ENCODE data around the gene SERPINB10. TPM values are rescaled to one million over a fixed set of nuclear protein-coding genes. Genes with fewer than 3 reads are reported as not detected.

Gene SERPINB10
- polyA plus RNA-seq, 2 donors, result 0.06 to 0.46 TPM

DNA sequence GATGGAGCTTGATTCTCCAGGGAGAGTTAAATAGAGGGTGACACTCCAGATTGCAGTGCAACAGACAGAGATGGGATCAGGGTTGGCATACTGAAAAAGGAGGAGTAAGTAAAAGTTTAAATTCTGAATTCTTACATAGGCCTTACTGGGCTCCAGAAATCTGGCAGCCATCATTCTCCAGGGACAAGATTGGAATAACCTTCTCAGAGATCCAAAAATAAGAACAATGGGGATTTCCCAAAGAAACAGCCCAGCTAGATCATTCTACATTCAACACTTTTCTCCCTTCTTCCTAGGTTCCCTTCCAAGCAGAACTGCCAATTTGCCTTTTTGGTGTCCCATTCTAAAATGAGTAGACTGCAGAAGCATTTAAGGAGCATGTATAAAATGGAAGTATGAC lies 35.2 kb upstream of the SERPINB10 start:
- H3K27ac ChIP-seq (ENCODE audit: low read depth in 2 of 2, low read length in 1 of 2), result no peak overlapping the region
- H3K4me1 ChIP-seq (ENCODE audit: control insufficient read depth in 2 of 2, insufficient read depth in 2 of 2, low read length in 1 of 2), result no peaks in the 10 kb centered on the region
- no peaks in the 10 kb centered on the region for H3K27me3 ChIP-seq (ENCODE audit: control insufficient read depth in 1 of 2, insufficient read depth in 2 of 2, low read length in 2 of 2)
- H3K4me3 ChIP-seq (ENCODE audit: low read depth in 1 of 2, low read length in 2 of 2), result no peak overlapping the region
- H3K9me3 ChIP-seq (ENCODE audit: control insufficient read depth in 2 of 2, insufficient read depth in 1 of 2, low read depth in 1 of 2, low read length in 1 of 2), result no peaks in the 10 kb centered on the region
- H3K36me3 ChIP-seq (ENCODE audit: control insufficient read depth in 2 of 2, insufficient read depth in 2 of 2, low read length in 1 of 2), result no peaks in the 10 kb centered on the region

DNA sequence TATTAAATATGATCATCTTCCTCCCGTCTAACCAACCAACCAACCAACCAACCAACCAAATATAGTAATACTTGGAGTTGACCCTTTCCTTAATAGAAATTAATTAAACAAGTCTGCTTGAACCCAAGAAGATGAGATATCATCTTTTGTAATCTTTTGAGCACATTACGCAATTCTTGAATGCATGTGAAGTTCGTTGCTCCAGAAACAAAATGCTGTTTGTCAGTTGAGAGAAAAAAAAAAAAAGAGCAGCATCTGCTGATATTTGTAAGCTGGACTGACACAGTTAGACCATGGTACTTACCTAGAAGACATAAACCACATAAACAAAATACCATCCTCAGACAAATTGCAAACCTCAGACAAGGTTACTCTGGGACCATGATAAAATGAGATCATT lies 29.4 kb upstream of the SERPINB10 start:
- Histone ChIP-seq H3K4me1 (ENCODE audit: control insufficient read depth in 2 of 2, insufficient read depth in 2 of 2, low read length in 1 of 2) (no peaks in the 10 kb centered on the region), H3K9me3 (ENCODE audit: control insufficient read depth in 2 of 2, insufficient read depth in 1 of 2, low read depth in 1 of 2, low read length in 1 of 2) (no peaks in the 10 kb centered on the region), H3K36me3 (ENCODE audit: control insufficient read depth in 2 of 2, insufficient read depth in 2 of 2, low read length in 1 of 2) (no peaks in the 10 kb centered on the region), H3K27me3 (ENCODE audit: control insufficient read depth in 1 of 2, insufficient read depth in 2 of 2, low read length in 2 of 2) (no peaks in the 10 kb centered on the region), H3K27ac (ENCODE audit: low read depth in 2 of 2, low read length in 1 of 2) (no peak overlapping the region), H3K4me3 (ENCODE audit: low read depth in 1 of 2, low read length in 2 of 2) (no peak overlapping the region)
- WGBS, 2 donors, result 68 to 73% methylated on average over 3 of the region's 3 CpGs

DNA sequence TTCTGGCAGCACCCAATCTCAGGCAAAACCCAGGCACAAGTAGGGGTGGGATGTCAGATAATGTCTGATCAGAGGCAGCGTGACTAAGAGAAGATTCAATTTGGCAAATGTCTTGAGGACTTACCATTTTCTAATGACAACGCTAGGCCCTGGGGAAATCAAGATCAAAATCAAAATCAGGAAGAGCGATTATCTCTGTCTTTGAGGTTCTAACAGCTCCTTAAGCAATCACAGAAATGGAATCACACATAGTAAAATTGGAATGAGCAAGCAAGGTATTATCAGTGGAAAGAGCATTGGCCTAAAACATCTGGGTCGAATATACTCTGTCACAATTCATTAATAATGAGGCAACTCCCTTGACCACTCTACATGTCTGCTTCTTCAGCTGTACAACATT lies 28.8 kb upstream of the SERPINB10 start:
- Histone ChIP-seq H3K27ac (ENCODE audit: low read depth in 2 of 2, low read length in 1 of 2) (no peak overlapping the region), H3K4me1 (ENCODE audit: control insufficient read depth in 2 of 2, insufficient read depth in 2 of 2, low read length in 1 of 2) (no peaks in the 10 kb centered on the region), H3K4me3 (ENCODE audit: low read depth in 1 of 2, low read length in 2 of 2) (no peak overlapping the region), H3K9me3 (ENCODE audit: control insufficient read depth in 2 of 2, insufficient read depth in 1 of 2, low read depth in 1 of 2, low read length in 1 of 2) (no peaks in the 10 kb centered on the region), H3K27me3 (ENCODE audit: control insufficient read depth in 1 of 2, insufficient read depth in 2 of 2, low read length in 2 of 2) (no peaks in the 10 kb centered on the region), H3K36me3 (ENCODE audit: control insufficient read depth in 2 of 2, insufficient read depth in 2 of 2, low read length in 1 of 2) (no peaks in the 10 kb centered on the region)
- WGBS, 2 donors, result 83 to 85% methylated on average over 4 of the region's 4 CpGs

DNA sequence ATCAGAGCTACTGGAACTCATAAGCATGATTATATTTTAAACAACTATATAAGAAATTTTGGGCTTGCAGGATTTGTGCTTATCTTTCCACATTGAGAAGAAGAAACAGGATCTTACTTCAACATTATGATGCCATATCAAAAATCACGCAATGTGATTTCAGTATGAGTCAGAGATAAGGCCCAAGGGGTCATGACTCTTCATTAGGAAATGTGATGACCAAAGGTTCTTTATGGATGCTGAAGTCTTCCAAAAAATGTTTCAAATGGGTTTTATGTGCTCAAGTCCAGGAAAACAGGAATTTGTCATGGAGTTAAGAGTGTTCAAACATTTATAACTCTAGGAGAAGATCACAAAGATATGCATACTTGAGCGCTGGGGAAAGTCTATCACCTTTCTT lies 28.0 kb upstream of the SERPINB10 start:
- Histone ChIP-seq H3K27ac (ENCODE audit: low read depth in 2 of 2, low read length in 1 of 2) (no peak overlapping the region), H3K4me3 (ENCODE audit: low read depth in 1 of 2, low read length in 2 of 2) (no peak overlapping the region), H3K27me3 (ENCODE audit: control insufficient read depth in 1 of 2, insufficient read depth in 2 of 2, low read length in 2 of 2) (no peaks in the 10 kb centered on the region), H3K4me1 (ENCODE audit: control insufficient read depth in 2 of 2, insufficient read depth in 2 of 2, low read length in 1 of 2) (no peaks in the 10 kb centered on the region), H3K36me3 (ENCODE audit: control insufficient read depth in 2 of 2, insufficient read depth in 2 of 2, low read length in 1 of 2) (no peaks in the 10 kb centered on the region), H3K9me3 (ENCODE audit: control insufficient read depth in 2 of 2, insufficient read depth in 1 of 2, low read depth in 1 of 2, low read length in 1 of 2) (no peaks in the 10 kb centered on the region)
- WGBS, 2 donors, result 82 to 86% methylated on average over 2 of the region's 2 CpGs

DNA sequence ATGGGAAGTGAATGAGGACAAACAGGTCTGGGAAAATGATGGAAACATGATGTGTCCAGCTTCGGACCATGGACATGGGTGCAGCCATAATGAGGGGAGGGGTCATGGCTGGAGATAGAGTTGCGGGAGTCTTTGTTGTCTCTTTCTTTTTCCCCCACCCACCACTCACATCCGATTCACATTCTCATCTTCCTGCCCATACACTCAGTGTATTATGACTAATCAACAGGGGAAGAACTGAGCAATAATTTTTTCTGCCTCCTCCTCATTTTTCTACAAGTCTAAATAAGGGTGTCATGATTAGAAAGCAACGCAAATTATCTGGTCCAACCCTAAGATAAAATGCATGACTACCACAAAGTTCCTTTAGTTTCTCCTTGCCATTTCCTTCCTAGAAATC lies 25.9 kb upstream of the SERPINB10 start:
- no peaks in the 10 kb centered on the region for H3K9me3 ChIP-seq (ENCODE audit: control insufficient read depth in 2 of 2, insufficient read depth in 1 of 2, low read depth in 1 of 2, low read length in 1 of 2)
- H3K36me3 ChIP-seq (ENCODE audit: control insufficient read depth in 2 of 2, insufficient read depth in 2 of 2, low read length in 1 of 2), result no peaks in the 10 kb centered on the region
- H3K4me3 ChIP-seq (ENCODE audit: low read depth in 1 of 2, low read length in 2 of 2), result no peak overlapping the region
- H3K27me3 ChIP-seq (ENCODE audit: control insufficient read depth in 1 of 2, insufficient read depth in 2 of 2, low read length in 2 of 2), result no peaks in the 10 kb centered on the region
- WGBS, 2 donors, result 61 to 73% methylated on average over 4 of the region's 4 CpGs
- no peak overlapping the region for H3K27ac ChIP-seq (ENCODE audit: low read depth in 2 of 2, low read length in 1 of 2)
- H3K4me1 ChIP-seq (ENCODE audit: control insufficient read depth in 2 of 2, insufficient read depth in 2 of 2, low read length in 1 of 2), result no peaks in the 10 kb centered on the region

DNA sequence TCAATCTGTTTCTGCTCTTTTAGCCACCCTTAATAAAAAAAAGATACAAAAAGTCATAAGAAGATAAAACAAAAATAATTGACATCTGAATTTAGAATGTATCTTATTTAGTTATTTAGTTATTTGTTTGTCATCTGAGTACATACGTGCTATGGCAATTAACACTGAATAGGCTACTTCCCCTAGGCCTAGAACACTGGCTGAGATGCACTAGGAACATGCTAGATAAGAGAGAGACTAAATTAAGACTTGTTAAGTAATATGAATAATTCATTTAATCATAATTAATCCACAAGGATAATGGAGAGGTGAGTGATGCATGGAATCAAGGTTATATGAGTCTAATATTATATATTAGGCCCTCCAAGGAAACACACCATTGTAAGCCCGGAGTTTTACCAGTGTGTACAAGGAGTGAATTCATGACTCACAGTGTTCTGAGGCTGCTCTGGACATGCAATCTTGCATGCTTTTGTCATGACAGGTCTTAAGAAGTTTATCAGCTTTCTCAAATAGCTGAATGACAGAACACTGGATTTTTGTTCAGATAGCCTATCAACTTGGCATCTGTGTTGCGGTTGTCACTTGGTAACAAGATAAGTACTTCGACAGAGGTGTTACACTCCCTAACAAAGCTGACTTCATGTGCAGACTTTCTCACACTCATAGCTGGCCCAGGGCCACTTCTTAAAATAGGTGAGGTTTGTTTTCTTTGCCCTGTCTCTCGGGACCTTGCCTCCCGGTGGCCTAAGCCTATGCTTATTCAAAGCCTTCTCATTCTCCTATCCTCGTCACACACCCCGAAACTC lies 25.2 kb upstream of the SERPINB10 start:
- H3K27ac ChIP-seq (ENCODE audit: low read depth in 2 of 2, low read length in 1 of 2), result peak overlapping the region; percentile 61 to 86
- no peaks in the 10 kb centered on the region for H3K36me3 ChIP-seq (ENCODE audit: control insufficient read depth in 2 of 2, insufficient read depth in 2 of 2, low read length in 1 of 2)
- no peaks in the 10 kb centered on the region for H3K9me3 ChIP-seq (ENCODE audit: control insufficient read depth in 2 of 2, insufficient read depth in 1 of 2, low read depth in 1 of 2, low read length in 1 of 2)
- H3K4me1 ChIP-seq (ENCODE audit: control insufficient read depth in 2 of 2, insufficient read depth in 2 of 2, low read length in 1 of 2), result no peaks in the 10 kb centered on the region
- 31 to 41% methylated on average over 8 of the region's 8 CpGs for WGBS, 2 donors
- H3K27me3 ChIP-seq (ENCODE audit: control insufficient read depth in 1 of 2, insufficient read depth in 2 of 2, low read length in 2 of 2), result no peaks in the 10 kb centered on the region
- no peak overlapping the region for H3K4me3 ChIP-seq (ENCODE audit: low read depth in 1 of 2, low read length in 2 of 2)

DNA sequence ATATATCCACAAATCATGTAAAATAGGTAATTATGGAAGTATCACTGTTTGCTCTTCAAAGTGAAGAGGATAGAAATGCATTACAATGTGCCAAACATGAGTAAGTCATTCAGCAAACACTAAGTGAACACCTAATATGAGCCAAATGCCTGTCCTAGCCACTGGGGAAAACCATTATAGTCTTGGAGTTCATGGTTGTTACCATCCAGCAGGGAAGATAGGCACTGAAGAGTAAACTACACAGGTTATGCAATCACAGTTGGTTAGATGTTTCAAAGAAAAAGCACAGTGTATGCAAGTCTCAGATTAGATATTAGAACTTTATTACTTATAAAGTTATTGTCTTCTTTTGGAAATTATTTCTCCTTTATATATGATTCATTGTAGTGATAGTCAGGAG lies 24.1 kb upstream of the SERPINB10 start:
- Histone ChIP-seq H3K4me3 (ENCODE audit: low read depth in 1 of 2, low read length in 2 of 2) (no peak overlapping the region), H3K36me3 (ENCODE audit: control insufficient read depth in 2 of 2, insufficient read depth in 2 of 2, low read length in 1 of 2) (no peaks in the 10 kb centered on the region), H3K9me3 (ENCODE audit: control insufficient read depth in 2 of 2, insufficient read depth in 1 of 2, low read depth in 1 of 2, low read length in 1 of 2) (no peaks in the 10 kb centered on the region), H3K27me3 (ENCODE audit: control insufficient read depth in 1 of 2, insufficient read depth in 2 of 2, low read length in 2 of 2) (no peaks in the 10 kb centered on the region), H3K27ac (ENCODE audit: low read depth in 2 of 2, low read length in 1 of 2) (peak overlapping the region in 1 of 2 donors; percentile 49), H3K4me1 (ENCODE audit: control insufficient read depth in 2 of 2, insufficient read depth in 2 of 2, low read length in 1 of 2) (no peaks in the 10 kb centered on the region)

DNA sequence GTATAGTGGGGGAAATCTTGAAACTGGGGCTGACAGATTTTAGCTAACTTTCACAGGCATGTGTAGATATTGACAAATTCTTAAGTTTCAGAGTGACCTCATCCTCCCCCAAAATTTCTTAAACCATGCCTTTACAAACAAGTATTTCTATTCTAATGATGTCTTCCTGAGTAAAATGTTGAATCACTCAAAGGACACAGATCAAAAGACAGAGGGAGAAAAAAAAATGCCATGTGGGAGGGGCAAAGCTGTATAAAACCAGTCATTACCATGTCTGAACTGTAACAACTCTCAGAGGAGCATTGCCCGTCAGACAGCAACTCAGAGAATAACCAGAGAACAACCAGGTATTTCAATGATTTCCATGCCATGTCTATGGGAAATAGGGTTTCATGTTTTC lies 20.3 kb upstream of the SERPINB10 start, which contains the start of gene SERPINB2:
Gene SERPINB2 (plus strand): TSS at position 282 of the 400 bp plus-strand sequence. CDS start 3,740 bp downstream, outside the sequence.
- Histone ChIP-seq H3K36me3 (ENCODE audit: control insufficient read depth in 2 of 2, insufficient read depth in 2 of 2, low read length in 1 of 2) (peaks cover 0 to 5% of the 10 kb centered on the region in 2 donors), H3K4me3 (ENCODE audit: low read depth in 1 of 2, low read length in 2 of 2) (peak within 1 kb of the TSS in 1 of 2 donors; percentile 61), H3K9me3 (ENCODE audit: control insufficient read depth in 2 of 2, insufficient read depth in 1 of 2, low read depth in 1 of 2, low read length in 1 of 2) (no peaks in the 10 kb centered on the region), H3K27me3 (ENCODE audit: control insufficient read depth in 1 of 2, insufficient read depth in 2 of 2, low read length in 2 of 2) (no peaks in the 10 kb centered on the region), H3K27ac (ENCODE audit: low read depth in 2 of 2, low read length in 1 of 2) (peak within 1 kb of the TSS; percentile 32 to 72), H3K4me1 (ENCODE audit: control insufficient read depth in 2 of 2, insufficient read depth in 2 of 2, low read length in 1 of 2) (no peaks in the 10 kb centered on the region)
- 48 to 67% methylated on average over 1 of the region's 1 CpG for WGBS, 2 donors

DNA sequence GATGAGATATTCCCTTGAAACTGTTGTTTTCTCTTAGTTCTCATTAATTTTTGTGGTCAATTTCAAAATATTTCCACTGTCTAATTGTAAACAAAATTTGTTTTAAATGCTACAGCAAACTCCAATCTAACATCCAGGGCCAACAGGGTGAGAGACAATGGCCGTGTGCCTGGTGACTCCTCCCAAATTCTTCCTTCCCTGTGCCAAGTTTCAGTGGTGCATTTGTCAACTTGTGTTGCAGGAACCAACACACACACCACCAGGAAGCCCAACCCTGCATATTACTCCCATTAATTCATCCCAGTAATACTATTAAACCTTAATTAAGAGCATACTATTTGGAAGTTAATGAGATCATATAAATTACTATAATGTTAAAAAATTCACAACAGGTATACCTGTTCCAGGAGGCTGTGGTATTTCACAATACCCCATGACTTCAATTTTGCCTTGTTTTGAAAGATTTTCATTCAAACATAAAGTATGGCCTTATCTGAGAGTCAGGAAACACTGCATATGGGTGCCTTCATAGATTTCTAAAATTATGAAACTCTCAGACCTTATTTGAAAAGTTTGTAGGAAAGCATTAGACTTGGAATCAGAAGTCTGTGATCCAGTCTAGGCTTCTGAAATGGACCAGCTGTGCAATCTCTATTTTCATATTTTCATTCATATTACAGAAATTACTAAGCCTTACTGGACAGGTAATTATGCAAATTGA lies 19.1 kb upstream of the SERPINB10 start:
- 8 to 23% methylated on average over 1 of the region's 1 CpG for WGBS, 2 donors
- peak overlapping the region in 1 of 2 donors; percentile 61 for H3K4me3 ChIP-seq (ENCODE audit: low read depth in 1 of 2, low read length in 2 of 2)
- H3K9me3 ChIP-seq (ENCODE audit: control insufficient read depth in 2 of 2, insufficient read depth in 1 of 2, low read depth in 1 of 2, low read length in 1 of 2), result no peaks in the 10 kb centered on the region
- peaks cover 0 to 6% of the 10 kb centered on the region in 2 donors for H3K36me3 ChIP-seq (ENCODE audit: control insufficient read depth in 2 of 2, insufficient read depth in 2 of 2, low read length in 1 of 2)
- H3K27ac ChIP-seq (ENCODE audit: low read depth in 2 of 2, low read length in 1 of 2), result peak overlapping the region in 1 of 2 donors; percentile 60
- no peaks in the 10 kb centered on the region for H3K4me1 ChIP-seq (ENCODE audit: control insufficient read depth in 2 of 2, insufficient read depth in 2 of 2, low read length in 1 of 2)
- no peaks in the 10 kb centered on the region for H3K27me3 ChIP-seq (ENCODE audit: control insufficient read depth in 1 of 2, insufficient read depth in 2 of 2, low read length in 2 of 2)
